Activated B cell treated with CpG ODN at 0.5 μM for 24 hours (primary cell): ENCODE data around the gene MPDZ. TPM values are rescaled to one million over a fixed set of nuclear protein-coding genes. Genes with fewer than 3 reads are reported as not detected.

ENCODE experiments used
- ATAC-seq: fragments of 200-7000 bp; cut with Tn5 transposase; one replicate; pipeline ENCODE4 v1.10.0; 2021; ENCODE audit warnings: low read depth, mild to moderate bottlenecking, moderate library complexity
- CTCF ChIA-PET: fragments of 350-600 bp; sonication (Branson Sonifier 250); formaldehyde crosslinking; loops from one replicate; lab custom pipeline; 2021; ENCODE audit warnings: antibody characterized with exemption; lab: Charles Lee
- POLR2A ChIA-PET: fragments of 350-600 bp; sonication (Branson Sonifier 250); formaldehyde crosslinking; loops from one replicate; lab custom pipeline; 2021; ENCODE audit warnings: antibody characterized with exemption; lab: Charles Lee
- DNase-seq: peaks from one replicate; pipeline ENCODE4 v3.0.0; 2022
- H3K27ac Mint-ChIP-seq: one replicate; pipeline ENCODE4 v1.8.0; 2020; ENCODE audit warnings: mixed read lengths
- H3K27me3 Mint-ChIP-seq: one replicate; pipeline ENCODE4 v1.8.0; 2021; ENCODE audit warnings: mixed read lengths
- H3K36me3 Mint-ChIP-seq: one replicate; pipeline ENCODE4 v1.8.0; 2021; ENCODE audit warnings: low read depth, mixed read lengths
- H3K4me1 Mint-ChIP-seq: one replicate; pipeline ENCODE4 v1.8.0; 2021; ENCODE audit warnings: mixed read lengths
- H3K4me3 Mint-ChIP-seq: one replicate; pipeline ENCODE4 v1.8.0; 2020; ENCODE audit warnings: mild to moderate bottlenecking, mixed read lengths
- H3K9me3 Mint-ChIP-seq: one replicate; pipeline ENCODE4 v1.8.0; 2020; ENCODE audit warnings: mixed read lengths
- CTCF ChIP-seq: fragments of 200-600 bp; IDR thresholded peaks from one replicate; pipeline ENCODE4 v1.8.0; 2022; ENCODE audit warnings: antibody characterized with exemption, mild to moderate bottlenecking
- intact Hi-C: fragments of 100-400 bp; cut with micrococcal nuclease; formaldehyde crosslinking; loops from one replicate; pipeline ENCODE4 v1.15.1; 2024
- total RNA-seq: library from RNA; stranded (reverse); gene quantifications from 2 replicates; pipeline ENCODE4 v1.2.3, GENCODE V29; 2022

MPDZ gene
- total RNA-seq, 1 donor from 2014 or later, result not detected

DNA sequence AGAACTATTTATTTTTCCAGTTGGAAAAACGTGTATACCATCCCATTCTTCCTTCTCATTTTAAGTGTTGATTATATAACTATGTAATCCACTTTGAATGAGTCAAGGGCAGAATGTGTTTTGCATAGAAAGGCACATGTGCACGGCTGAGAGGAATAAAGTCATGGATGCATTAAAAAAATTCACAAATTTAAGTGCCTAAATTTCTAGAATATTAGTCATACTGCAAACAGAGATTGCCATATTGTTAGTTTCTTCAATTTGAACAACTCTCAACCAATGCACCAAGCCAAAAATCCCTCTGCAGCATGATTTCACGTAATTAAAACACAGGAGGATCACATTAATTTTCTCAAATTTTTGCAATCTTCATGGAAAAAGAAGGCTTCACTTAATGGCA, 166.3 kb downstream of the MPDZ start:
- Mint-ChIP-seq H3K9me3 (peaks cover 4% of the 10 kb centered on the region), H3K4me3 (no peak overlapping the region), H3K4me1 (no peaks in the 10 kb centered on the region), H3K36me3 (no peaks in the 10 kb centered on the region), H3K27ac (no peak overlapping the region), H3K27me3 (no peaks in the 10 kb centered on the region)
- TF ChIP-seq CTCF, result no peak
- ChIA-PET POLR2A (no interaction called here), CTCF (no interaction called here)
- no peak for DNase-seq
- intact Hi-C loops, result no loop called here
- no peak for ATAC-seq

- intact Hi-C loops, result no loop called here
Measured at GRCh38 chr9:13111778-13112177, 167.7 kb downstream of the MPDZ start.

GRCh38 chr9:13110766-13111417, 168.6 kb downstream of the MPDZ start:
- no peak for TF ChIP-seq CTCF
- no peaks in the 10 kb centered on the region for H3K36me3 Mint-ChIP-seq
- ChIA-PET POLR2A (no interaction called here), CTCF (no interaction called here)
- no peak overlapping the region for H3K27ac Mint-ChIP-seq
- no peak overlapping the region for H3K4me3 Mint-ChIP-seq
- H3K9me3 Mint-ChIP-seq, result peaks cover 2% of the 10 kb centered on the region
- DNase-seq (no peak), ATAC-seq (no peak)
- intact Hi-C loops, result no loop called here
- H3K4me1 Mint-ChIP-seq, result no peaks in the 10 kb centered on the region
- no peaks in the 10 kb centered on the region for H3K27me3 Mint-ChIP-seq

More at GRCh38 chr9:13111778-13112177, 167.7 kb downstream of the MPDZ start:
- no peak overlapping the region for H3K4me3 Mint-ChIP-seq
- no peaks in the 10 kb centered on the region for H3K27me3 Mint-ChIP-seq
- POLR2A ChIA-PET, result no interaction called here
- DNase-seq, result no peak
- peaks cover 2% of the 10 kb centered on the region for H3K9me3 Mint-ChIP-seq
- TF ChIP-seq CTCF, result no peak
- no peaks in the 10 kb centered on the region for H3K4me1 Mint-ChIP-seq
- H3K27ac Mint-ChIP-seq, result no peak overlapping the region
- CTCF ChIA-PET, result no interaction called here
- ATAC-seq, result no peak
- no peaks in the 10 kb centered on the region for H3K36me3 Mint-ChIP-seq

- ChIA-PET CTCF (no interaction called here), POLR2A (no interaction called here)
- H3K27ac Mint-ChIP-seq, result no peak overlapping the region
- H3K27me3 Mint-ChIP-seq, result no peaks in the 10 kb centered on the region
- H3K4me1 Mint-ChIP-seq, result no peaks in the 10 kb centered on the region
- no peak for ATAC-seq
- H3K4me3 Mint-ChIP-seq, result no peak overlapping the region
- H3K9me3 Mint-ChIP-seq, result peaks cover 2% of the 10 kb centered on the region
- no peak for DNase-seq
- intact Hi-C loops, result no loop called here
- no peaks in the 10 kb centered on the region for H3K36me3 Mint-ChIP-seq
- TF ChIP-seq CTCF, result no peak
Measured at GRCh38 chr9:13109781-13110180, 169.7 kb downstream of the MPDZ start.

DNA sequence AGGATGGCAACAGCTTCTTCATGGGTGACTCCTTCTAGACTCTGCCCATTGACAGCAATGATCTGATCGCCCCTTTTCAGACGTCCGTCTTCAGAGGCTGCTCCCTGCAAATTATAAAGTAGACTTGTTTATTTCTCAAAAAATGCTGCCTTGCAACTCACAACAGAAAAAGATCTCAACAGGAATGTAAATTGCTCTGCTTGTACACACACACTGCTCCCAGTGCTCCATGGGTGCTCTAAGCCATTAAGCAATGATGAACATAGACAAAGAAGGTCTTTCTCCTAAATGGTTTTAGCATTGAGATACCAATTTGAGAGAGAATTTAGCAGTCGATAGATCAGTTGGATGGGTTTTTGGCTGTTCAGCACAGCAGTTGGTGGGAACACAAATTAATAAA, 172.5 kb downstream of the MPDZ start:
- no peak for DNase-seq
- ChIA-PET CTCF (no interaction called here), POLR2A (no interaction called here)
- no peaks in the 10 kb centered on the region for H3K4me1 Mint-ChIP-seq
- ATAC-seq, result no peak
- no peaks in the 10 kb centered on the region for H3K9me3 Mint-ChIP-seq
- H3K36me3 Mint-ChIP-seq, result no peaks in the 10 kb centered on the region
- intact Hi-C loops, result no loop called here
- no peak overlapping the region for H3K4me3 Mint-ChIP-seq
- TF ChIP-seq CTCF, result no peak
- H3K27me3 Mint-ChIP-seq, result no peaks in the 10 kb centered on the region
- H3K27ac Mint-ChIP-seq, result no peak overlapping the region
